Measurements from ENCODE around the gene GALNTL6. TPM values are rescaled to one million over a fixed set of nuclear protein-coding genes. Genes with fewer than 3 reads are reported as not detected.

The GALNTL6 gene
- total and polyA plus RNA-seq, 2 experiments from 2014 or later = 0.38 to 0.40 TPM

DNA sequence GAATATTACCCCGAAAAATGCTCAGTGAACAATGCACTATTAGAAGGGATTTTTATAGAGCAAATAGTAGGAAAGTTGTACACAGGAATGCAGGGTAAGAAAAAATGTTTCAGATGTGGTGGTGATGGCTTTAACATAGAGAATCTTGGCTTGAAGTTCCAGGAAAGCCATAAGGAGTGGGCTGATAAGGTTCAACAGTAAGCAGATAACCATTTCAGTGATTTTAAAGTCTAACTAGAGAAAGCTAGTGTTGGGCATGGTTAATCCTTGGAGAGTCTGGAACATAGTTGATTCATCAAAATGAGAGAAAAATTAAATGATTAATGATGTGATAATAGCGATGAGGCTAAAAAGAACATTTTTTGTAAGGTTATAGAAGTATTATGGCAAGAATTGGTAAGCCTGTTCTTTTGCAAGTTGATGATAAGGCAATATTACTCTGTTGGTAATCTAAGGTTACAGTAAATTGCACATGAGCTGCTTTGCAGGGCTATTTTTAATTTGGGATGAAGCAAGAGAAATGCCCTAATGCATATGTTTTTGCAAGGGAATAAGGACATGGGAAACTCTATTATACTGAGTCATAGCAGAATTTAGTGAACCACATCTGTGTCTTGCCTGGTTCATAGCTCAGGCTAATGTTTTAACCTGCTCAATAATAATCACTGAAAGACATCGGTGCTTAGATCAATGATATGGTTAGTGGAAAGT lies 44.3 kb downstream of the GALNTL6 start (continued):
- TF ChIP-seq, protein P1, sequence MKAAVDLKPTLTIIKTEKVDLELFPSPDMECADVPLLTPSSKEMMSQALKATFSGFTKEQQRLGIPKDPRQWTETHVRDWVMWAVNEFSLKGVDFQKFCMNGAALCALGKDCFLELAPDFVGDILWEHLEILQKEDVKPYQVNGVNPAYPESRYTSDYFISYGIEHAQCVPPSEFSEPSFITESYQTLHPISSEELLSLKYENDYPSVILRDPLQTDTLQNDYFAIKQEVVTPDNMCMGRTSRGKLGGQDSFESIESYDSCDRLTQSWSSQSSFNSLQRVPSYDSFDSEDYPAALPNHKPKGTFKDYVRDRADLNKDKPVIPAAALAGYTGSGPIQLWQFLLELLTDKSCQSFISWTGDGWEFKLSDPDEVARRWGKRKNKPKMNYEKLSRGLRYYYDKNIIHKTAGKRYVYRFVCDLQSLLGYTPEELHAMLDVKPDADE (IDR thresholded peaks at IDR 0.05) = no peak
- TF ChIP-seq POLR2AphosphoS5 (IDR thresholded peaks at IDR 0.05; ENCODE audit: low read depth) = no peak

DNA sequence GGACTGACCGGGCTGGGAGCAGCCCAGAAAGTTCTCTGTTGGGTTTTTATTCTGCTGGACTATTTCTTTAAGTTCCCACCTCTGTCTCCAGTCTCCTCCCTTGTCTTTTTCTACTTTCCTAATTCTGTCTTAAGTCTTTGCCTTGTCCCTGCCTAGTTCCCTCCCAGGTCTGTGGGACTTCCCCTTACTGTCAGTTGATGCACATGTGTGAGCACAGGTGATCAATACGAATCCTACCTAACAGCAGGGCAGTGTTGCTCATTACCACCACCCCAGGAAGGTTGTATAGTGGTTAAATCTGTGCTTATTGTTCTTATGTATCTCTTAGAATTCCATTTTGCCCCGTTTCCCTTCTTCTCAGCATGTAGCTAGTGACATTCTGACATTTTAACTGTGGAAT lies 62.1 kb downstream of the GALNTL6 start:
- no peaks in the 10 kb centered on the region for H3F3A ChIP-seq (replicated peaks; ENCODE audit: low read depth)
- DNase-seq (ENCODE audit: low spot score) = peak; percentile 29
- no peak overlapping the region for H3K27ac Mint-ChIP-seq
- TF ChIP-seq ZNF331 (CRISPR knock-in tag; IDR thresholded peaks at IDR 0.05; ENCODE audit: low read depth) (no peak), STAT1 (IDR thresholded peaks at IDR 0.05; ENCODE audit: unreplicated experiment) (no peak), NANOG (IDR thresholded peaks at IDR 0.05; ENCODE audit: borderline replicate concordance) (no peak), EZH2 (IDR thresholded peaks at IDR 0.05; ENCODE audit: low read depth, unreplicated experiment) (no peak), POLR2AphosphoS5 (IDR thresholded peaks at IDR 0.05; ENCODE audit: low read depth) (no peak), CREB1 (CRISPR knock-in tag; IDR thresholded peaks at IDR 0.05; ENCODE audit: low read depth) (no peak), JUNB (IDR thresholded peaks at IDR 0.05; ENCODE audit: unreplicated experiment) (no peak)
- TF ChIP-seq, protein P2, sequence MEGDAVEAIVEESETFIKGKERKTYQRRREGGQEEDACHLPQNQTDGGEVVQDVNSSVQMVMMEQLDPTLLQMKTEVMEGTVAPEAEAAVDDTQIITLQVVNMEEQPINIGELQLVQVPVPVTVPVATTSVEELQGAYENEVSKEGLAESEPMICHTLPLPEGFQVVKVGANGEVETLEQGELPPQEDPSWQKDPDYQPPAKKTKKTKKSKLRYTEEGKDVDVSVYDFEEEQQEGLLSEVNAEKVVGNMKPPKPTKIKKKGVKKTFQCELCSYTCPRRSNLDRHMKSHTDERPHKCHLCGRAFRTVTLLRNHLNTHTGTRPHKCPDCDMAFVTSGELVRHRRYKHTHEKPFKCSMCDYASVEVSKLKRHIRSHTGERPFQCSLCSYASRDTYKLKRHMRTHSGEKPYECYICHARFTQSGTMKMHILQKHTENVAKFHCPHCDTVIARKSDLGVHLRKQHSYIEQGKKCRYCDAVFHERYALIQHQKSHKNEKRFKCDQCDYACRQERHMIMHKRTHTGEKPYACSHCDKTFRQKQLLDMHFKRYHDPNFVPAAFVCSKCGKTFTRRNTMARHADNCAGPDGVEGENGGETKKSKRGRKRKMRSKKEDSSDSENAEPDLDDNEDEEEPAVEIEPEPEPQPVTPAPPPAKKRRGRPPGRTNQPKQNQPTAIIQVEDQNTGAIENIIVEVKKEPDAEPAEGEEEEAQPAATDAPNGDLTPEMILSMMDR (conservative IDR thresholded peaks at IDR 0.05; ENCODE audit: low read depth in 2 of 2) = no peak
- TF ChIP-seq, protein P3, sequence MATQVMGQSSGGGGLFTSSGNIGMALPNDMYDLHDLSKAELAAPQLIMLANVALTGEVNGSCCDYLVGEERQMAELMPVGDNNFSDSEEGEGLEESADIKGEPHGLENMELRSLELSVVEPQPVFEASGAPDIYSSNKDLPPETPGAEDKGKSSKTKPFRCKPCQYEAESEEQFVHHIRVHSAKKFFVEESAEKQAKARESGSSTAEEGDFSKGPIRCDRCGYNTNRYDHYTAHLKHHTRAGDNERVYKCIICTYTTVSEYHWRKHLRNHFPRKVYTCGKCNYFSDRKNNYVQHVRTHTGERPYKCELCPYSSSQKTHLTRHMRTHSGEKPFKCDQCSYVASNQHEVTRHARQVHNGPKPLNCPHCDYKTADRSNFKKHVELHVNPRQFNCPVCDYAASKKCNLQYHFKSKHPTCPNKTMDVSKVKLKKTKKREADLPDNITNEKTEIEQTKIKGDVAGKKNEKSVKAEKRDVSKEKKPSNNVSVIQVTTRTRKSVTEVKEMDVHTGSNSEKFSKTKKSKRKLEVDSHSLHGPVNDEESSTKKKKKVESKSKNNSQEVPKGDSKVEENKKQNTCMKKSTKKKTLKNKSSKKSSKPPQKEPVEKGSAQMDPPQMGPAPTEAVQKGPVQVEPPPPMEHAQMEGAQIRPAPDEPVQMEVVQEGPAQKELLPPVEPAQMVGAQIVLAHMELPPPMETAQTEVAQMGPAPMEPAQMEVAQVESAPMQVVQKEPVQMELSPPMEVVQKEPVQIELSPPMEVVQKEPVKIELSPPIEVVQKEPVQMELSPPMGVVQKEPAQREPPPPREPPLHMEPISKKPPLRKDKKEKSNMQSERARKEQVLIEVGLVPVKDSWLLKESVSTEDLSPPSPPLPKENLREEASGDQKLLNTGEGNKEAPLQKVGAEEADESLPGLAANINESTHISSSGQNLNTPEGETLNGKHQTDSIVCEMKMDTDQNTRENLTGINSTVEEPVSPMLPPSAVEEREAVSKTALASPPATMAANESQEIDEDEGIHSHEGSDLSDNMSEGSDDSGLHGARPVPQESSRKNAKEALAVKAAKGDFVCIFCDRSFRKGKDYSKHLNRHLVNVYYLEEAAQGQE (IDR thresholded peaks at IDR 0.05; ENCODE audit: unreplicated experiment) = no peak
- TF ChIP-seq, protein P1 (IDR thresholded peaks at IDR 0.05) = no peak

More for the DNA sequence above, 62.1 kb downstream of the GALNTL6 start:
- Histone ChIP-seq H3K27ac (ENCODE audit: low read depth) (no peak overlapping the region), H3K4me3 (no peak overlapping the region), H2AFZ (peak overlapping the region; percentile 3; the same call in 1 of the 2 replicates), H3K36me3 (ENCODE audit: insufficient read depth) (no peaks in the 10 kb centered on the region), H3K9me2 (ENCODE audit: insufficient read depth) (no peaks in the 10 kb centered on the region; the same call in 1 of the 2 replicates), H4K20me1 (replicated peaks; ENCODE audit: insufficient read depth) (no peaks in the 10 kb centered on the region), H3K4me2 (no peak overlapping the region), H3K27me3 (ENCODE audit: insufficient read depth) (no peaks in the 10 kb centered on the region), H3K4me1 (ENCODE audit: insufficient read depth) (peaks cover 11% of the 10 kb centered on the region), H3K79me2 (replicated peaks; ENCODE audit: insufficient read depth) (no peaks in the 10 kb centered on the region)
- H3K36me3 Mint-ChIP-seq (ENCODE audit: low read depth) = no peaks in the 10 kb centered on the region
- peaks cover 1% of the 10 kb centered on the region for H3K27me3 Mint-ChIP-seq (ENCODE audit: insufficient read depth, low read depth, poor library complexity)
- H3K9me3 Mint-ChIP-seq = no peaks in the 10 kb centered on the region
- H3K4me3 Mint-ChIP-seq = no peak overlapping the region
- peak; percentile 36; the same call in 1 of the 3 replicates for ATAC-seq
- H3K4me1 Mint-ChIP-seq = peaks cover 8% of the 10 kb centered on the region; the same call in 2 of the 3 replicates
